Activated CD4-positive, alpha-beta T cell treated with anti-CD3 and anti-CD28 coated beads, Interleukin-2, amount 50 U/mL, for 1 hour (primary cell): ENCODE measurements around the gene PWWP2B.

Experiments used
- DNase-seq: peaks from one replicate; pipeline ENCODE4 v3.0.0-alpha.2; 2020

PWWP2B gene

DNA sequence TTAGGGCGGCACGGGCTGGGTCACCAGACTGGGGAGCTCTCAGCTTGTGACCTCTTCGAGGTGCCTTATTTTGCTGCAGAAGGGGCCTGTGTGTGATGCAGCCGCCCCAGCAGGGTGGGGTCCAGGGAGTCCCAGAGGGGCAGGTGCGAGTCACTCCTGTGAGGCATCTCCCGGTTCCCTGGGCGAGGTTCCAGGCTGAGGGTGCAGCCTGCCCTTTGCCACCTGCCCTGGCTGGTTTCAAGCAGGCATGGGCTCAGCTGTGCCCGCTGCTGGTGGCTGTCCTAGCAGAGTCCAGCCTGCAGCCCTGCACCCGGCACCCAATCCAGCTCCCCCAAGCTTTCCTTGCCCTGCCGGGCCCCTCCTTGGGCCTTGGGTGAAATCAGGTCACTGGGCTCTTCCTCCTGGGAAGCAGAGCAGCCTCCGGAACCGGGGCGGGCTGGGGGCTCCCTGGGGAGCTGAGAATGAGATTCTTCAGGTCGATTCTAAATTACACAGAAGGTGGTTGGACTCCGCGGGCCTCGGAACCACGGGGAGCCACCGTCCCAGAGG is 64.8 kb downstream of the PWWP2B start:
- no peak for DNase-seq

DNA sequence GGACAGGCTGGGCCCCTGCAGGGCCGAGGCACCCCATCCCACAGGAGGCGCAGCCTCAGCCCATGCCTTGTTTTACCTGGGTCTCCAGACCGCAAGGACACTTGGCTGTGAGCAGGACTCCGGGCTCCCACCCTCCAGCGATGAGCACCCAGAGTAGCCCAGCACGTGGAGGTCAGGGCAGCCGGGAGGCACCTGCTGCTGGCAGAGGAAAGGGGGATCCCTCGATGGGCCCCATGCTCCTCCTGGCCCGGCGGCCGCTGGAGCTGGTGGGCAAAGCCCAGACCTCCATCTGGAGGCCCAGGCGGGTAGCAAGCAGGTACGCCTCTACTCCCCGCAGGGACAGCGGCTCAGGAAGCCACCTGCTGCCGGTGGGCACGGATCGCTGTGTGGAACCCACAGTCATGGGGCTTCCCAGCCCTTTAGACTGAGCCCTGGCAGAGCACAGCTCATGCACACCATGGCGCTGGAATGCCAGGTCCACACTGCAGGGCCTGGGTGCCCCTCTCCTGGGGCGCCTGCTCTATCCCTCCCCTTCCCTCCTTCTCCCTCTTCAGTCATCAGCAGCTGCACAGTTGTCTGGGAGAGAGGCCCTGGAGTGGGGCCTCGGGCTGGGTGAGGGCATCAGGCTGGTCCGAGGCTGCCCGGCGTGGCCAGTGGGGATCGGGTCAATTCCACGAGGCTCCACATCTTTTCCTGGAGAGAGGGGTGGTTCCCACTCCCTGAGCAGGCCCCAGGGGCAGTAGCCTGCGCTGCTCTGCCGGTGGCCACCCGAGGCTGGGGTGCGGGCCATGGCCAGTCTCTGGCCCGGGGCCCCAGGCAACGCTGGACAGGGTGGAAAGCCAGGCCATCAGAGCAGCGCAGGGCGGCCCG is 65.7 kb downstream of the PWWP2B start:
- DNase-seq, result no peak

DNA sequence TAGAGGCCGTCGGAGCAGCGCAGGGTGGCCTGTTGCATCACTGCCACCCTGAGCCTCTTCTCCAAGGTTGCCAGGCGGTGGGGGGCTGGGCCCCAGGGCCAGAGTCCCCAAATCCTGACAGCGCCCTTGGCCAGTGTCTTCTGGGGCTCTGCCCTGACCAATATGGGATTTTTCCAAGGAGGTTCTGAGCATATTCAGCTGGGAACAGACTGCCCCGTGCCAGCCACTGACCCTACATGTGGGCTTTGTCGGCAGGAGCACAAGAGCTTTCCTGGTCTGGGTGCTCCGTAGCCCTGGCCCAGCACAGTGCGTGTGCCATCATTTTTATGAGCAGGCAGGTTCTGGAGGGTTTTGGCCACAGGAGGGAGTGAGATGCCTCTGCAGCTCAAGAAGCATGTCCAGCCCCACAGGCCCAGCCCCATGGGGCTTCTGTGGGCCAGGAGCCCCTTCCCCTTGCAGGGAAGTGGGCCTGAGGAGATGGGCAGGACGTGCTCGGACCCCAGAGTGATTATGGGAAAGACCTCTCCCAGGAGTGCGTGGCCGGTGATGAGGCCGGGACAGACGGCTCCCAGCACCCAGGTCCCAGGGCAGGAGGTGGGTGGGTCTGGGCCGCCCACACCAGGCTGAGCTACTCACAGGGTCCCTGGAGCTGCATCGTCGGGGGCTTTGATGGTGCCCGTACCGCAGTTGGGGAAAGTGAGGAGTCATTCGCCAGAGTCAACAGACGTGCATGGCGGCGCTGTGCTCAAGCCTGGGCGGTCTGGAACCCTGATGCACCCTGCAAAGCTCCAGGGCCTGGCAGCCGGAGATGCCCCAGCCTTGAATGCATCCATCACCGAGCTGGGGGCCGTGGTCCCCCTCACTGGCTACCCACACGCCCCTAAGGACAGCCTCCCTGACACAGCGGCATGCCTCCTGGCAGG is 66.6 kb downstream of the PWWP2B start:
- DNase-seq, result no peak

DNA sequence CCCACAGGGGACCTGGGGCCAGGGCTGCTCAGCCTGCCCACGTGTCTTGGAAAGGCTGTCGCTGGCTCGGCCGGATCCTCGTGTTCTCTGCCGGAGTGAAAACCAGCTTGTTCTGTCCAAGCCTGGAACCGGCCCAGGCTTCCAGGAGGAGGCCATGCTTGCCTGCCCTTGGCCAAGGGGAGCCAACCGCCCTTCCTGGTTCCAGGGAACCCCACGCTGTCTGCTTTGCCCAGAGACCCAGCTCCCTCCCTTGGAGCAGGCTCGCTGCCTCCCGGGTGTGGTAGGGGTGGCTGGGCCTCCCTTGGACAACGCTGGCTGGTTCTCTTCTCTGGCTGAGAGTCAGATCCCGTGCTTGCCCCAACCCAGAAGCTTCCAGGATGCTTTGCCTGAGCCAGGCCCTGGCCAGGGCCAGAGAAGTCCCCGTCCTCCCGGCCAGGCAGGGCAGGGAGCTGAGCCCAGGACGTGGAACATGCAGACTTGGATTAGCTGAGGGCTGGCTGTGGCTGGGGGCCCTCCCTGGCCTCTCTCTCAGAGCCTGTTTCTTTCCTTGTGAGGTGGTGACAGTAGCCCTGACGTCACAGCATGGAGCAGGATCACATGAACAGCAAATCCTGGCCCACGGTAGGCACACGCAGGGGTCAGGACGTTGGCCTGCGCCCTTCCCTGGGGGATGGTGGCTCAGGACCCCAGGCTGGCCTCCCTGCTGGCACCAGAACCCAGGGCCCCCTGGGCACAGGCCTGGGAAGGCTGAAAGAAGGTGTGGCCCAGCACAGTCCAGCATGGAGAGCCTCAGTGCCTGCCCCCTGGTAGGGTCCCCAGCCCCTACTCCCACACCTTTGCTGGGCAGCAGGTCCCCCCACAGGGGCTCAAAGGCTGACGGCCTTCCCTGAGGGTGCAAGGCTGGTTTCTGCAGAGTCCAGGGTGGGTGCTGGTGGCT is 67.5 kb downstream of the PWWP2B start:
- DNase-seq, result no peak

DNA sequence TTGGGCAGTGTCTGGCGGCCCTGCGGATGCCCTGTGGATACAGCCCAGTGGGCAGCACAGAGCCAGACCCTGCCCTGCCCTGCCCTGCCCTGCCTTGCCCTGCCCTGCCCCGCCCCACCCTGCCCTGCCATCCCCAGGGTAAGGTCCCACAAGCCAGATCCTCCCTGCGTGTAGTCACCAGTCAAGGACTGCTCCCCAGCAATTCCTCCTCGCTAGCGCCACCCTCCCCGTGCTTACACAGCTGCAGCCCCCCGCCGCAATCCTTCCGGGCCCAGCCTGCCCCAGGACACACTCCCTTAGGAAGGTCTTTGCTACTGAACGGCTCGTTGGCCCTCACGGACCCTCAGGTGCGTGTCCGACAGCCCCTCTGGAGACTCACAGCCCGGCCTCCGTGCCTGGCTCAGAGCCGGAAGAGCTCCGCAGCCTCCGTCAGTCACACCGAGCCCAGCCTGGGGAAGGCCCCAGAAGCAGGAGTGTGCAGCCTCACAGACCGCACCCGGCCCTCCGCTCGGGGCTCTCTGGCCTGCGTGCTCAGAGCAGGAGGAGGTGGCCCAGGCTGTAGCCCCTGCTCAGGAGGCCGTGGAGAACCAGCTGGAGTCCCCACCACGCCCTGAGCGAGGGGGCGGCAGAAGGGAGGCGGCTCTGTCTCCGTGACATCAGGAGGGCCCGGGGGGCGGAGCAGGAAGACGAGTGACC is 68.3 kb downstream of the PWWP2B start:
- no peak for DNase-seq

DNA sequence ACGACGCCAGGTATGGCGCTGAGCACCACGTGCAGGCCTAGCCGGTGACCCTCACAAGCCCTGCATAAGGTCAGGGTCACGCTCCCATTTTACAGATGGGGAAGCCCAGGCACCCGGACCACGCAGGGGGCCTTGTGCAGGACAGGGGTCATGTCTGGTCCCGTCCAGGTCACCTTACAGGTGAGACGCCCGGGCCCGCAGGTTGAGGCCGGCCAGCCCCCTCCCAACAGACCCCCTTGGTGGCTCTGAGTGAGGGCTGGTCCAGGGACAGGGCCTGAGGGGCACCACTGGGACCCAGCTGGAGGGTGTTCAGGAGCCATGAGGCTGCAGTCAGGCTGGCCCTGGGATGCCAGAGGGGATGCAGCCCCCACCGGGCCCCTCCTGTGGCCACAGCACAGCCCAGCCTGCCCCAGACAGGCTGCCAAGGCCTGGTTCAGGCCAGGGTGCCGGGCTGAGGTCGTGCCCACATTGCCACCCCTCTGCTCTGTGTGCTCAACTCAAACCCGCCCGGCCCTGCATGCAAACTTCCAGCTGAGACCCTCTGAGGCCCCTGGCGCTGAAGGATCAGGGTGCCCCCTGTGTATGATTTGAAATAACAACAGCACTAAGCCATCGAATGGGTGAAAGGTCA is 69.0 kb downstream of the PWWP2B start:
- no peak for DNase-seq

DNA sequence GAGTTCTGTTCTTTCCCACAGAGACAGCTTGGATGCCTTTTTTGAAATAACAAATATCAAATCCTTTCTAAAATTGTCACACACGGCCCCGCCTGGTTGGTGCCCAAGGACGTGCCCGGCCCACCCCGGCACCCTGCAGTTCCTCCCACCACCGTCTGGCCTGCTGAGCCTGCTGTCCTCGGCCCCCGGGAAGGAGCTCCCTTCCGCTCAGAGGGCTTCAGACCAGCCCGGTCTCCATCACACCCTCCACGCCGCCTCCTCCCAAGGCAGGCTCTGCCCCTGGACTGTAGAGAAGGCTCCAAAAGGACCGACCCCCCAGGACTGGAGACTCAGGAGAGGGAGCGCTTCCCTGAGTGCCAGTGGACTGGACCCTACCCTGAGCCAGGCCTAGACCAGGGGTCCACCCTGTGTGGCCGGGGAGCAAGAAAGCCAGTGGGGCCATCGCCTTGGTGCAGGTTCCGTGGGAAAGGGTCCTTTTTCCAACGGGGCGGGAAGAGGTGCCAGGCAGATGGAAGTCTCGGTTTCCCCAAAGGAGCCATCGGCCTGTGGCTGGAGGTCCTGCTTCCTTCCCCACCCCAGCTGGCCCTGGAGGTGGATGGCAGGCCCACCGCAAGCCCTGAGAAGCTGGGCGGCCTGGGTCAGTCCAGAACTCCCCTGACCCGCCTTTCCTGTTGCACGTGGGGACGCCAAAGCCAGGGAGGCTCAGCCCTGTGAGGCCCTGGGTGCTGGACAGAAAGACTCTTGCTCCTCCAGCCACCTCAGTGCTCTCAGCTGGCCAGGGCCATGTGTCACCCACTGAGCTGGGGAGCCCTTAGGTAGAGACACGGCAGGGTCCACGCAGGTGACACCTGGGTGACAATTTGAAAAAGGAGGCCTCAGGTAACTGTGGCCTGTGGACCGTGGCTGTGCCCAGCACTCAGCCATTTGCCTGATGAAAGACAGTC is 69.8 kb downstream of the PWWP2B start:
- DNase-seq, result no peak
